ENCODE measurements around the gene KRT26.

Gene KRT26

GRCh38 chr17:40772101-40772500 lies at the start of gene KRT26:
Gene KRT26 (minus strand): TSS chr17:40772201. CDS start chr17:40772113, 88 bp downstream.
- in situ Hi-C loops (cut with HindIII; ENCODE audit: low sequenced_read_pairs) = no loop called here
- H3K4me3 ChIP-seq (ENCODE audit: low read depth, low read length) = no peak within 1 kb of the TSS
- no peak for DNase-seq (ENCODE audit: low read depth)
- no peak for TF ChIP-seq CTCF (IDR thresholded peaks at IDR 0.05; ENCODE audit: low read depth, low read length, missing control alignments)

GRCh38 chr17:40821536-40821935 lies 49.5 kb upstream of the KRT26 start:
- no peak for DNase-seq (ENCODE audit: low read depth)
- in situ Hi-C loops (cut with HindIII; ENCODE audit: low sequenced_read_pairs) = no loop called here
- H3K4me3 ChIP-seq (ENCODE audit: low read depth, low read length) = no peak overlapping the region
- TF ChIP-seq CTCF (IDR thresholded peaks at IDR 0.05; ENCODE audit: low read depth, low read length, missing control alignments) = no peak

- DNase-seq (ENCODE audit: low read depth) = no peak
- no peak for TF ChIP-seq CTCF (IDR thresholded peaks at IDR 0.05; ENCODE audit: low read depth, low read length, missing control alignments)
- H3K4me3 ChIP-seq (ENCODE audit: low read depth, low read length) = no peak overlapping the region
- in situ Hi-C loops (cut with HindIII; ENCODE audit: low sequenced_read_pairs) = no loop called here
These were observed 48.3 kb upstream of the KRT26 start for GRCh38 chr17:40820228-40820838.

GRCh38 chr17:40819528-40820125 lies 47.6 kb upstream of the KRT26 start:
- peak overlapping the region; percentile 58 for H3K4me3 ChIP-seq (ENCODE audit: low read depth, low read length)
- in situ Hi-C loops (cut with HindIII; ENCODE audit: low sequenced_read_pairs) = no loop called here
- no peak for DNase-seq (ENCODE audit: low read depth)
- TF ChIP-seq CTCF (IDR thresholded peaks at IDR 0.05; ENCODE audit: low read depth, low read length, missing control alignments) = no peak

- peak overlapping the region; percentile 58 for H3K4me3 ChIP-seq (ENCODE audit: low read depth, low read length)
- no peak for TF ChIP-seq CTCF (IDR thresholded peaks at IDR 0.05; ENCODE audit: low read depth, low read length, missing control alignments)
- DNase-seq (ENCODE audit: low read depth) = peak; percentile 37
- in situ Hi-C loops (cut with HindIII; ENCODE audit: low sequenced_read_pairs) = no loop called here
These were observed 46.9 kb upstream of the KRT26 start for GRCh38 chr17:40818733-40819527.

- no peak for DNase-seq (ENCODE audit: low read depth)
- H3K4me3 ChIP-seq (ENCODE audit: low read depth, low read length) = peak overlapping the region; percentile 58
- TF ChIP-seq CTCF (IDR thresholded peaks at IDR 0.05; ENCODE audit: low read depth, low read length, missing control alignments) = no peak
- in situ Hi-C loops (cut with HindIII; ENCODE audit: low sequenced_read_pairs) = no loop called here
These were observed 46.3 kb upstream of the KRT26 start for GRCh38 chr17:40818343-40818732.

All from astrocyte of the cerebellum (primary cell).